Measurements from ENCODE around the gene GUCY1B1. TPM values are rescaled to one million over a fixed set of nuclear protein-coding genes. Genes with fewer than 3 reads are reported as not detected.

GUCY1B1 gene
- total RNA-seq, 1 donor from 2014 or later = 0.37 TPM

GRCh38 chr4:155832664-155833063, 73.8 kb downstream of the GUCY1B1 start:
- Mint-ChIP-seq H3K27me3 (no peaks in the 10 kb centered on the region), H3K4me1 (no peaks in the 10 kb centered on the region), H3K36me3 (ENCODE audit: low read depth) (no peaks in the 10 kb centered on the region), H3K4me3 (no peak overlapping the region), H3K9me3 (no peaks in the 10 kb centered on the region), H3K27ac (no peak overlapping the region)
- no peak for DNase-seq
- intact Hi-C loops (cut with micrococcal nuclease) = no loop called here

- DNase-seq = no peak
- Mint-ChIP-seq H3K27ac (no peak overlapping the region), H3K4me3 (no peak overlapping the region), H3K27me3 (no peaks in the 10 kb centered on the region), H3K9me3 (no peaks in the 10 kb centered on the region), H3K4me1 (no peaks in the 10 kb centered on the region), H3K36me3 (ENCODE audit: low read depth) (no peaks in the 10 kb centered on the region)
- intact Hi-C loops (cut with micrococcal nuclease) = no loop called here
These were observed 78.5 kb downstream of the GUCY1B1 start for GRCh38 chr4:155837203-155837796.

GRCh38 chr4:155842080-155842479, 83.3 kb downstream of the GUCY1B1 start:
- DNase-seq = no peak
- Mint-ChIP-seq H3K27me3 (no peaks in the 10 kb centered on the region), H3K9me3 (no peaks in the 10 kb centered on the region), H3K27ac (no peak overlapping the region), H3K4me1 (no peaks in the 10 kb centered on the region), H3K36me3 (ENCODE audit: low read depth) (no peaks in the 10 kb centered on the region), H3K4me3 (no peak overlapping the region)
- intact Hi-C loops (cut with micrococcal nuclease) = no loop called here

DNA sequence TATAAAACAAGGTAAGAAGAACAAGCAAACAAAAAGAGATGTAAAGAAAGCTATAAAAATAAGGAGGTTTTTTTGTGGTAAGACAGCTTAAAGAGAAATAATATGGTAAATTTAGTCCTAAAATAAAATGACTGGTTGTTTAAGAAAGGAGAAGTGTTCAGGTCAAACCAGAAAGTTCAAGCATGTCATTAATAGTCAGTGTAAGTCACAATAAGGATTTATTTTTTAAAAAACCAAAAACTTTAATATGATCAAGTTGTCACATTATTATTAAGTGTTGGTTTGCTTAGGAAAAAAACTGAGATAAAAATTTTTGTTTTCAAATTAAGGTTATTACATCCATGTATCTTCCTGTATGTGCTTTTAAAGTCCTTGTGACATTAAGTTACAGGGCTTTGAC, 88.1 kb downstream of the GUCY1B1 start:
- Mint-ChIP-seq H3K27ac (no peak overlapping the region), H3K4me3 (no peak overlapping the region), H3K4me1 (no peaks in the 10 kb centered on the region), H3K9me3 (no peaks in the 10 kb centered on the region), H3K27me3 (no peaks in the 10 kb centered on the region), H3K36me3 (ENCODE audit: low read depth) (no peaks in the 10 kb centered on the region)
- DNase-seq = no peak
- intact Hi-C loops (cut with micrococcal nuclease) = no loop called here

GRCh38 chr4:155849042-155849441, 90.2 kb downstream of the GUCY1B1 start:
- intact Hi-C loops (cut with micrococcal nuclease) = no loop called here
- DNase-seq = no peak
- no peaks in the 10 kb centered on the region for H3K27me3 Mint-ChIP-seq

GRCh38 chr4:155853189-155853588, 94.4 kb downstream of the GUCY1B1 start:
- H3K4me3 Mint-ChIP-seq = no peak overlapping the region
- no peaks in the 10 kb centered on the region for H3K36me3 Mint-ChIP-seq (ENCODE audit: low read depth)
- DNase-seq = no peak
- intact Hi-C loops (cut with micrococcal nuclease) = no loop called here
- H3K9me3 Mint-ChIP-seq = no peaks in the 10 kb centered on the region
- no peak overlapping the region for H3K27ac Mint-ChIP-seq
- no peaks in the 10 kb centered on the region for H3K4me1 Mint-ChIP-seq
- H3K27me3 Mint-ChIP-seq = no peaks in the 10 kb centered on the region

More at GRCh38 chr4:155849042-155849441, 90.2 kb downstream of the GUCY1B1 start:
- Mint-ChIP-seq H3K27ac (no peak overlapping the region), H3K4me3 (no peak overlapping the region), H3K4me1 (no peaks in the 10 kb centered on the region), H3K9me3 (no peaks in the 10 kb centered on the region), H3K36me3 (ENCODE audit: low read depth) (no peaks in the 10 kb centered on the region)

DNA sequence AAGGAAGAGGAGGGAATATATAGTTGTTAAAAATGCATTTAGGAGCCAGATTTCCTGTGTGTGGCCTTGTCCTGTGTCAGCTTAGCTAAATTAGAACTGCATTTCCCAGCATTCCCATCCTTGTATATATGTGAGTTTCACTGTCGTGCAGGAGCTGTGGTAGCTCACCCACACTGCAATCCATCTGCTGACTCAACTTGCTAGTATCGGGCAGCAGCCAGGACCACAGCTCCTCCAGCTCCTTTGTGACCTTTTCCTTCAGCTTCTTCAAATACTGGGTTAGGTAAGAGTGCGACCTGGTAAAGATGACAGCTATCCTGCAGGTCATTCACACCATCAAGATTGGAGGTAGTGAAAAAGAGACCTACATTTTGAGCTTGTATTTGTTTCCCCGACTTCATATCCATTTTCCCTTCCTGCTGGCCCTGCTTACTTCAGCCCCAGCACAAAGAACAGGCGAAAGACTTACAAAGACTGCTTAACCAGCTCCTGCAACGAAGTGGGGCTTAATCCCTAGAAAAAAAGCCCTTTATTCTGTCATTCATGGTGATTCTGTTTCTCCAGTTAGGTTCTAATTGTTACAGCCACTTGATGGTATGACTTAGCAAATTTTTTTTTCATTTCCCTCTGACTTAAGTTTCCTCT, 95.9 kb downstream of the GUCY1B1 start:
- no peak for DNase-seq
- H3K27me3 Mint-ChIP-seq = no peaks in the 10 kb centered on the region
- no peaks in the 10 kb centered on the region for H3K4me1 Mint-ChIP-seq
- H3K27ac Mint-ChIP-seq = no peak overlapping the region
- no peaks in the 10 kb centered on the region for H3K9me3 Mint-ChIP-seq
- H3K4me3 Mint-ChIP-seq = no peak overlapping the region
- intact Hi-C loops (cut with micrococcal nuclease) = no loop called here
- H3K36me3 Mint-ChIP-seq (ENCODE audit: low read depth) = no peaks in the 10 kb centered on the region

DNA sequence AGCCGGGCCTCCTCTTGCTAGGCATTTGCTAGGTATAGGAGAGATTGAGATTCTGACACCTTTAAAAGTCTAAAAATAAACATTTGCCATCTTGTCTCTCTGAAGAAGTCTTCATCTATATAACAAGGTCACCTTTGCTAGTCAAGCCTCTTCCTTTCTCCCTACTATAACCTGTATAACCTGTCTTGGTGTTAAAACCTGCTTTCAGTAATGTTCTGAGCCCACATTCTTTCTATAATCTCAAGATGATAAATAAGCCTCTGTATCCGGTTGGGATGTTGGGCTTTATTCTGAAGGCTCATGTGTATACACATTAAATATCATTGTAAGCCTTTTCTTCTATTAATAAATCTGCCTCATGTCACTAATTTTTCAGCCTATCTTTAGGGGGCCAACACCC, 97.1 kb downstream of the GUCY1B1 start:
- Mint-ChIP-seq H3K9me3 (no peaks in the 10 kb centered on the region), H3K4me1 (no peaks in the 10 kb centered on the region), H3K36me3 (ENCODE audit: low read depth) (no peaks in the 10 kb centered on the region), H3K27me3 (no peaks in the 10 kb centered on the region), H3K27ac (no peak overlapping the region), H3K4me3 (no peak overlapping the region)
- DNase-seq = no peak
- intact Hi-C loops (cut with micrococcal nuclease) = no loop called here

Other genes with a start within 250 kb of the GUCY1B1 start
- gene GUCY1A1, start 92.2 kb upstream of the GUCY1B1 start, total RNA-seq = not detected in 2 replicates
- gene ASIC5, start 107.3 kb downstream of the GUCY1B1 start, total RNA-seq = not detected in 2 replicates
- not detected in 2 replicates for gene TDO2, start 144.7 kb downstream of the GUCY1B1 start, total RNA-seq
- 0.93 and 1.1 TPM in 2 replicates for gene CTSO, start 194.8 kb downstream of the GUCY1B1 start, total RNA-seq

All from activated CD4-positive, alpha-beta T cell treated with anti-CD3 and anti-CD28 coated beads, Interleukin-2, amount 10 ng/mL, durations not matched to agents 24 days and 14 days (primary cell).